ENCODE results near the gene MPIG6B. TPM values are rescaled to one million over a fixed set of nuclear protein-coding genes. Genes with fewer than 3 reads are reported as not detected.

MPIG6B gene
- total RNA-seq, 3 donors from 2014 or later (not counting 1 experiment from before 2014, with no cell fraction given), result 9.4 to 19.0 (median 12.8) TPM

- H3K4me3 ChIP-seq (ENCODE audit: low read length), result no peak overlapping the region
- H3K9me3 ChIP-seq (ENCODE audit: control insufficient read depth, insufficient read depth, low read length), result no peaks in the 10 kb centered on the region
- no peak for TF ChIP-seq CTCF (IDR thresholded peaks at IDR 0.05)
- Mint-ChIP-seq H3K27ac (no peak overlapping the region), H3K27me3 (ENCODE audit: low read depth in 2 of 2) (no peaks in the 10 kb centered on the region), H3K4me3 (no peak overlapping the region), H3K9me3 (no peaks in the 10 kb centered on the region), H3K4me1 (peaks cover 6 to 28% of the 10 kb centered on the region in 2 donors), H3K36me3 (no peaks in the 10 kb centered on the region)
- H3K36me3 ChIP-seq (ENCODE audit: control insufficient read depth, insufficient read depth, low read length), result no peaks in the 10 kb centered on the region
- H3K4me1 ChIP-seq (ENCODE audit: control insufficient read depth, insufficient read depth, low read length), result peaks cover 33% of the 10 kb centered on the region
- no peak overlapping the region for H3K27ac ChIP-seq (ENCODE audit: low read length)
- no peaks in the 10 kb centered on the region for H3K27me3 ChIP-seq (ENCODE audit: control insufficient read depth, insufficient read depth, low read length)
- 96% methylated on average over 18 of the region's 18 CpGs for WGBS (ENCODE audit: insufficient coverage)
- no peak for ATAC-seq
- intact Hi-C loops (cut with micrococcal nuclease), result loop anchor here (1.0 kb wide), 1 partner anchor 39 kb away; the partner anchor contains the start of gene DDAH2
- no peak for DNase-seq
Measured at GRCh38 chr6:31768363-31769257, 45.4 kb downstream of the MPIG6B start.

GRCh38 chr6:31769684-31770371, 46.7 kb downstream of the MPIG6B start:
- H3K27ac ChIP-seq (ENCODE audit: low read length), result no peak overlapping the region
- no peaks in the 10 kb centered on the region for H3K9me3 Mint-ChIP-seq
- peak; percentile 80 to 88 for DNase-seq
- peak; percentile 95 to 97 (median 95) for ATAC-seq
- no peaks in the 10 kb centered on the region for H3K36me3 Mint-ChIP-seq
- H3K4me1 ChIP-seq (ENCODE audit: control insufficient read depth, insufficient read depth, low read length), result peaks cover 33% of the 10 kb centered on the region
- no peaks in the 10 kb centered on the region for H3K9me3 ChIP-seq (ENCODE audit: control insufficient read depth, insufficient read depth, low read length)
- TF ChIP-seq CTCF (IDR thresholded peaks at IDR 0.05), result peak; percentile 72
- H3K36me3 ChIP-seq (ENCODE audit: control insufficient read depth, insufficient read depth, low read length), result no peaks in the 10 kb centered on the region
- H3K27me3 ChIP-seq (ENCODE audit: control insufficient read depth, insufficient read depth, low read length), result no peaks in the 10 kb centered on the region
- 62% methylated on average over 10 of the region's 12 CpGs for WGBS (ENCODE audit: insufficient coverage)
- H3K4me3 Mint-ChIP-seq, result no peak overlapping the region
- peak overlapping the region; percentile 53 to 60 for H3K27ac Mint-ChIP-seq
- H3K4me1 Mint-ChIP-seq, result peaks cover 6 to 28% of the 10 kb centered on the region in 2 donors
- no peak overlapping the region for H3K4me3 ChIP-seq (ENCODE audit: low read length)
- H3K27me3 Mint-ChIP-seq (ENCODE audit: low read depth in 2 of 2), result no peaks in the 10 kb centered on the region
- intact Hi-C loops (cut with micrococcal nuclease), result loop anchor here (1.0 kb wide), 1 partner anchor 41 kb away; the partner anchor contains the start of gene DDAH2

GRCh38 chr6:31770860-31771259, 47.7 kb downstream of the MPIG6B start:
- Mint-ChIP-seq H3K4me3 (no peak overlapping the region), H3K36me3 (no peaks in the 10 kb centered on the region), H3K27me3 (ENCODE audit: low read depth in 2 of 2) (no peaks in the 10 kb centered on the region), H3K27ac (peak overlapping the region in 1 of 2 donors; percentile 48), H3K4me1 (peaks cover 6 to 33% of the 10 kb centered on the region in 2 donors), H3K9me3 (no peaks in the 10 kb centered on the region)
- Histone ChIP-seq H3K36me3 (ENCODE audit: control insufficient read depth, insufficient read depth, low read length) (no peaks in the 10 kb centered on the region), H3K27ac (ENCODE audit: low read length) (no peak overlapping the region), H3K4me3 (ENCODE audit: low read length) (no peak overlapping the region), H3K9me3 (ENCODE audit: control insufficient read depth, insufficient read depth, low read length) (no peaks in the 10 kb centered on the region), H3K4me1 (ENCODE audit: control insufficient read depth, insufficient read depth, low read length) (peaks cover 37% of the 10 kb centered on the region), H3K27me3 (ENCODE audit: control insufficient read depth, insufficient read depth, low read length) (no peaks in the 10 kb centered on the region)
- WGBS (ENCODE audit: insufficient coverage), result 100% methylated on average over 1 of the region's 2 CpGs
- ATAC-seq, result no peak
- DNase-seq, result no peak
- TF ChIP-seq CTCF (IDR thresholded peaks at IDR 0.05), result no peak
- intact Hi-C loops (cut with micrococcal nuclease), result no loop called here

Measured in natural killer cell (primary cell).